Tibial nerve (tissue), 4 donors: ENCODE measurements around the gene PFAS. TPM values are rescaled to one million over a fixed set of nuclear protein-coding genes. Genes with fewer than 3 reads are reported as not detected.

Source experiments
- DNase-seq, 2 donors: peaks; one replicate each; pipeline ENCODE4 v3.0.0-alpha.2; 2019; ENCODE audit warnings: low spot score in 2 of 2
- H3K27ac ChIP-seq, 4 donors: fragments of 200-600 bp; sonication (generic) in 3 of 4; one replicate each; pipeline ENCODE4 v1.5.1; 2017 to 2019; ENCODE audit warnings: mild to moderate bottlenecking in 1 of 4
- H3K27me3 ChIP-seq, 2 donors: fragments of 200-600 bp; sonication (generic) in 1 of 2; one replicate each; pipeline versions ENCODE4 v1.5.1 to v1.6.0; 2017 to 2019
- H3K36me3 ChIP-seq, 3 donors: fragments of 200-600 bp; sonication (generic); one replicate each; pipeline ENCODE4 v1.5.1; 2018 to 2019
- H3K4me1 ChIP-seq, 4 donors: fragments of 200-600 bp; sonication (generic) in 3 of 4; one replicate each; pipeline ENCODE4 v1.5.1; 2017 to 2019
- H3K4me3 ChIP-seq, 4 donors: fragments of 200-600 bp; sonication (generic) in 3 of 4; one replicate each; pipeline ENCODE4 v1.5.1; 2017 to 2019; ENCODE audit warnings: mild to moderate bottlenecking in 1 of 4, moderate library complexity in 1 of 4
- H3K9me3 ChIP-seq, 4 donors: fragments of 200-600 bp; sonication (generic) in 3 of 4; one replicate each; pipeline ENCODE4 v1.5.1; 2017 to 2019
- EP300 ChIP-seq, 2 donors: sonication (generic); formaldehyde crosslinking; IDR thresholded peaks; one replicate each; pipeline ENCODE4 v1.6.1; 2017; ENCODE audit warnings: antibody characterized with exemption in 2 of 2, mild to moderate bottlenecking in 1 of 2
- POLR2A ChIP-seq, 2 donors: fragments of 450-650 bp; IDR thresholded peaks; one replicate each; pipeline ENCODE4 v1.6.1; 2017; ENCODE audit warnings: antibody characterized with exemption in 2 of 2, mild to moderate bottlenecking in 2 of 2, moderate library complexity in 2 of 2
- WGBS, 2 donors: methylation state at CpG; one replicate each; pipeline ENCODE4 v1.1.5; 2018; 5-methylcytosine and 5-hydroxymethylcytosine counted together
- total RNA-seq, 4 donors: library from RNA; depleted of rRNA; stranded (reverse); fragments of >200 nt; gene quantifications; one replicate each; pipeline ENCODE4 v1.1.0, GENCODE V29; 2016
- TF ChIP-seq, protein P1 (sequence below), 5 experiments: fragments of 200-600 bp in 3 of 5; fragments of 450-650 bp in 2 of 5; sonication (generic) in 3 of 5; IDR thresholded peaks; one replicate each; pipeline ENCODE4 v1.5.1; 2016 to 2019; ENCODE audit warnings: antibody characterized with exemption in 5 of 5, mild to moderate bottlenecking in 3 of 5, moderate library complexity in 2 of 5

PFAS gene
- total RNA-seq, 4 donors from 2014 or later, result 19.2 to 39.9 (median 29.5) TPM

DNA sequence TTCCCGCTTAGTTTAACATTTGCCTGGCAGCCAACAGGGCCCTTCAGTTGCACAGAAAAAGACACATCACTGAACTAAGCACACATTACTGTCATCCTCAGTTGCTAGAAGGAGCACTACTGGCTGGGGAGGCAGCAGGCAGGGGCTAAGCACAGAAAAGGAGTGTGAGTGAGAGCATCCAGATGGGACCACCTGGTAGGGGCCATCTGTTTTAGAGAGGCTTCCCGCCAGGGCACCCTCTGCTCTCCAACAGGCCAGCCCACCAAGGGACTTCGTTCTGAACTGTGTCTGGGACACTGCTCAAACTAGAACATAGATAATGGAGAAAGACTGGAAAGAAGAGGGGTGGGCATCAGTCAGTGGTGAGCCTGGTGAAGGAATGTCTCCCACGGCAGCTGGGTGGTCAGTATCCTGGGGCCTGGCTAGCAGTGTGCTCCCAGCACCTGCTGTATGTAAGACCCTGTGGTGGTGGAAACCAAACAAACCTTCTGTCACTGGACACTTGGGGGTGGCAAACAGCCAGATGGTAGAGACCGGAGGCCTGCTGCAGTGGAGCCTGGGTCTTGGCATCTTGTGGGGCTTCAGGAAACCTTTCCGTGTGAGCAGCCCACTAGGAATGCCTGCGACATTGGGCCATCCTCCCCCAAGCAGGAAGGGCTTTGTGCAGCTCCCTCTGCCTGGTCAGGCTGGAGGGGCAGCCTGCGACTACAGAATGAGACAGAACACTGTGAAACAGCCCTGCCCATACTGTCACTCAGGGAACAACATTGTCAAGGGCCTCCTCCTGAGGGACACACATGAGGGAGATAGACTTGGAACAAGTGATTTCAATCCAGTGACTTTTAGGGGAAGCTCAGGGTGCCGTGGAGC is 26.6 kb downstream of the PFAS start:
- Histone ChIP-seq H3K4me1 (no peaks in the 10 kb centered on the region), H3K9me3 (no peaks in the 10 kb centered on the region), H3K4me3 (no peak overlapping the region), H3K27ac (no peak overlapping the region), H3K36me3 (peaks cover 0 to 10% (median 0%) of the 10 kb centered on the region in 3 donors), H3K27me3 (no peaks in the 10 kb centered on the region)
- TF ChIP-seq, protein P1, sequence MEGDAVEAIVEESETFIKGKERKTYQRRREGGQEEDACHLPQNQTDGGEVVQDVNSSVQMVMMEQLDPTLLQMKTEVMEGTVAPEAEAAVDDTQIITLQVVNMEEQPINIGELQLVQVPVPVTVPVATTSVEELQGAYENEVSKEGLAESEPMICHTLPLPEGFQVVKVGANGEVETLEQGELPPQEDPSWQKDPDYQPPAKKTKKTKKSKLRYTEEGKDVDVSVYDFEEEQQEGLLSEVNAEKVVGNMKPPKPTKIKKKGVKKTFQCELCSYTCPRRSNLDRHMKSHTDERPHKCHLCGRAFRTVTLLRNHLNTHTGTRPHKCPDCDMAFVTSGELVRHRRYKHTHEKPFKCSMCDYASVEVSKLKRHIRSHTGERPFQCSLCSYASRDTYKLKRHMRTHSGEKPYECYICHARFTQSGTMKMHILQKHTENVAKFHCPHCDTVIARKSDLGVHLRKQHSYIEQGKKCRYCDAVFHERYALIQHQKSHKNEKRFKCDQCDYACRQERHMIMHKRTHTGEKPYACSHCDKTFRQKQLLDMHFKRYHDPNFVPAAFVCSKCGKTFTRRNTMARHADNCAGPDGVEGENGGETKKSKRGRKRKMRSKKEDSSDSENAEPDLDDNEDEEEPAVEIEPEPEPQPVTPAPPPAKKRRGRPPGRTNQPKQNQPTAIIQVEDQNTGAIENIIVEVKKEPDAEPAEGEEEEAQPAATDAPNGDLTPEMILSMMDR (IDR thresholded peaks at IDR 0.05), result no peak
- TF ChIP-seq EP300 (IDR thresholded peaks at IDR 0.05), result no peak
- TF ChIP-seq POLR2A (IDR thresholded peaks at IDR 0.05), result no peak
- 77 to 84% methylated on average over 9 of the region's 9 CpGs for WGBS, 2 donors
- no peak for DNase-seq

DNA sequence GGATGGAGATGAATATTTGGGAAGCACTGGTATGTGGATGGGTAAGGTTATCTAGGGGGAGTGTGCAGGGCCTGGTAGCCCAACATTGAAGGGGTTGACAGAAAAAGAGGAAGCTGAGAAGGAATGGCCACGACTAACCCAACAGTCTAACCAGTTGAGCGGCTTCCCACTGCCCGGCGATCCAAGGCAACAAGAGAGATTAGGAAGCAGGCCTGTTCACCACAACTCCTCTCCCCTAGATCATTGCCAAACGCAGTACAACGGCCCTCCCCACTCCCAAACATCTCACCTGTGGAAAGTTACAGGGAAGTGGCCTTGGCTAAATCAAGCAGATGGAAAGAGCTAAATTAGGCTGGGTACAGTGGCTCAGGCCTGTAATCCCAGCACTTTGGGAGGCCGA is 28.2 kb downstream of the PFAS start:
- TF ChIP-seq POLR2A (IDR thresholded peaks at IDR 0.05) (no peak), EP300 (IDR thresholded peaks at IDR 0.05) (no peak)
- TF ChIP-seq, protein P1 (IDR thresholded peaks at IDR 0.05), result no peak
- DNase-seq, result no peak
- H3K9me3 ChIP-seq, result no peaks in the 10 kb centered on the region
- no peak overlapping the region for H3K4me3 ChIP-seq
- no peaks in the 10 kb centered on the region for H3K4me1 ChIP-seq
- H3K27ac ChIP-seq, result no peak overlapping the region
- WGBS, 2 donors, result 85 to 86% methylated on average over 7 of the region's 7 CpGs
- no peaks in the 10 kb centered on the region for H3K27me3 ChIP-seq
- H3K36me3 ChIP-seq, result no peaks in the 10 kb centered on the region

DNA sequence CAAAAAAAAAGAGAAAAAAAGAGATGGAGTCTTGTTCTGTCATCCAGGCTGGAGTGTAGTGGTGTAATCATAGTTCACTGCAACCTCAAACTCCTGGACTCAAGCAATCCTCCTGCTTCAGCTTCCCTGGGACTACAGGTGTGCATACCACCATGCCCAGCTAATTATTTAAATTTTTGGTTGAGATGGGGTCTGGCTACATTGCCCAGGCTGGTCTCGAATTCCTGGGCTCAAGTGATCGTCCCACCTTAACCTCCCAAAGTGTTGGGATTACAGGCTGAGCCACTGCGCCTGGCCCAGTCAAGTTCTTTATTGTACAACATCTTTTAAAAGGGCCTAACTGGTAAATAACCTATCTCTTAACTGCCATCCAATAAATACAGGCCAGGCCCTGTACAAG is 33.3 kb downstream of the PFAS start:
- H3K27ac ChIP-seq, result no peak overlapping the region
- no peak for DNase-seq
- no peaks in the 10 kb centered on the region for H3K36me3 ChIP-seq
- TF ChIP-seq, protein P1 (IDR thresholded peaks at IDR 0.05), result no peak
- TF ChIP-seq EP300 (IDR thresholded peaks at IDR 0.05) (no peak), POLR2A (IDR thresholded peaks at IDR 0.05) (no peak)
- H3K9me3 ChIP-seq, result no peaks in the 10 kb centered on the region
- H3K27me3 ChIP-seq, result no peaks in the 10 kb centered on the region
- H3K4me3 ChIP-seq, result no peak overlapping the region
- H3K4me1 ChIP-seq, result no peaks in the 10 kb centered on the region
- WGBS, 2 donors, result 72 to 97% methylated on average over 3 of the region's 3 CpGs

DNA sequence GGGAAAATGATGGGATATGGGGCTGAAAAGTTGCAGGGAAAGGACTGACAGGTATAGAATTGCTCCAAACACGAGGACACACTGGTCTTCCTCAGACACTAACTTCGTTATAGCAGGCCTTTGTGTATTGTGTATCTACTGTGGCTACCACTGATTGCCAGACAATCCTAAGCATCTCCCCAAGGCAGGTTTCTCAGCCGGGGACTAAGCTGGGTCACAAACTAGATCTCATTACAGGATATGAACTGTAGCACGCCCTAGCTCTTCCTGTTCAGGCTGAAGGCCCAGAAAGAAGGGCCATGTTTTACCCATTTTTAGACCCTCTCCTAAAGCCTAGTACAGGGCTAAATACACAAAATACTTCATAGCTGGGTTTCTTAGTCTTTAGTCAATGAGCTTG is 34.3 kb downstream of the PFAS start:
- TF ChIP-seq POLR2A (IDR thresholded peaks at IDR 0.05), result no peak
- TF ChIP-seq, protein P1 (IDR thresholded peaks at IDR 0.05), result no peak
- no peaks in the 10 kb centered on the region for H3K9me3 ChIP-seq
- no peaks in the 10 kb centered on the region for H3K36me3 ChIP-seq
- no peak overlapping the region for H3K4me3 ChIP-seq
- no peak for DNase-seq
- H3K4me1 ChIP-seq, result peaks cover 0 to 6% (median 2%) of the 10 kb centered on the region in 4 donors
- H3K27ac ChIP-seq, result no peak overlapping the region
- WGBS, 2 donors, result 45 to 52% methylated on average over 4 of the region's 4 CpGs
- H3K27me3 ChIP-seq, result no peaks in the 10 kb centered on the region

DNA sequence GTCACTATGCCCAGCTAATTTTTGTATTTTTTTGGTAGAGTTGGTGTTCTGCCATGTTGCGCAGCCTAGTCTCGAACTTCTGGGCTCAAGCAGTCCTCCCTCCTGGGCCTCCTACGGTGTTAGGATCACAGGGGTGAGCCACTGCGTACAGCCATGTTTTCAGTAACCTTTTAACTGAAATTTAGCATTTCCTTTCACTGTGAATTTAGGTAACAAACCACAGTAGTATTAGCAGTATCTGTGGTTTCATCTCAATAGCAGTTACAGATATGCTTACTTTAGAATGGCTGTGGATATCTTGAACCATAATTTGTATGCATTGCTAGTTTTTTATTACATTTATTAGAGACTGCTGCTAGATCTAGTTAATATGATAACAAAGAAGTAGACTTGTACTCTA is 35.0 kb downstream of the PFAS start:
- TF ChIP-seq EP300 (IDR thresholded peaks at IDR 0.05) (no peak), POLR2A (IDR thresholded peaks at IDR 0.05) (no peak)
- TF ChIP-seq, protein P1 (IDR thresholded peaks at IDR 0.05), result no peak
- no peak overlapping the region for H3K4me3 ChIP-seq
- DNase-seq, result no peak
- H3K9me3 ChIP-seq, result no peaks in the 10 kb centered on the region
- H3K36me3 ChIP-seq, result no peaks in the 10 kb centered on the region
- H3K27me3 ChIP-seq, result no peaks in the 10 kb centered on the region
- no peak overlapping the region for H3K27ac ChIP-seq
- WGBS, 2 donors, result 91 to 99% methylated on average over 4 of the region's 4 CpGs
- H3K4me1 ChIP-seq, result peaks cover 0 to 8% (median 2%) of the 10 kb centered on the region in 4 donors
